Testis (tissue), 3 donors: Measurements from ENCODE around the gene LRP1B. TPM values are rescaled to one million over a fixed set of nuclear protein-coding genes. Genes with fewer than 3 reads are reported as not detected.

ENCODE experiments used
- DNase-seq: peaks from one replicate; pipeline ENCODE4 v3.0.0-alpha.2; 2019
- H3K27ac ChIP-seq, 2 donors: fragments of 200-600 bp; sonication (generic); one replicate each; pipeline ENCODE4 v1.5.1; 2019
- H3K27me3 ChIP-seq: fragments of 200-600 bp; sonication (generic); one replicate; pipeline ENCODE4 v1.5.1; 2019
- H3K36me3 ChIP-seq: fragments of 200-600 bp; sonication (generic); one replicate; pipeline ENCODE4 v1.5.1; 2017; ENCODE audit warnings: low read depth; ENCODE audit errors: missing control alignments
- H3K4me1 ChIP-seq: fragments of 200-600 bp; sonication (generic); one replicate; pipeline ENCODE4 v1.5.1; 2019
- H3K4me3 ChIP-seq, 2 donors: fragments of 200-600 bp; sonication (generic); one replicate each; pipeline ENCODE4 v1.5.1; 2017 to 2019
- H3K9me3 ChIP-seq: fragments of 200-600 bp; sonication (generic); one replicate; pipeline ENCODE4 v1.5.1; 2017
- POLR2A ChIP-seq: fragments of 450-650 bp; IDR thresholded peaks from one replicate; pipeline ENCODE4 v1.6.1; 2017; ENCODE audit warnings: antibody characterized with exemption, mild to moderate bottlenecking, moderate library complexity
- WGBS, 2 donors: methylation state at CpG; one replicate each; pipeline ENCODE4 v1.1.5; 2018; 5-methylcytosine and 5-hydroxymethylcytosine counted together
- intact Hi-C: fragments of 100-400 bp; cut with DNase I; formaldehyde crosslinking; loops from one replicate; pipeline ENCODE4 v1.15.1; 2023; ENCODE audit warnings: low total_unique reads
- polyA plus RNA-seq: library from polyadenylated mRNA; stranded (reverse); fragments of 350-450 nt; fragmentation: Illumina TruSeq; extraction: RNeasy Lipid Tissue Mini Kit (QIAGEN cat#74804); gene quantifications from one replicate; pipeline ENCODE4 v1.2.3, GENCODE V29; 2014; ENCODE audit warnings: low read depth, low replicate concordance; ENCODE audit not compliant: insufficient read depth
- total RNA-seq, 2 donors: library from RNA; depleted of rRNA; stranded (reverse); fragments of >200 nt; gene quantifications; one replicate each; pipeline ENCODE4 v1.2.3, GENCODE V29; 2016
- TF ChIP-seq, protein P1 (sequence below), 3 experiments: fragments of 450-650 bp in 2 of 3; fragments of 200-600 bp in 1 of 3; sonication (generic) in 1 of 3; IDR thresholded peaks; one replicate each; pipeline ENCODE4 v1.5.1; 2016 to 2019; ENCODE audit warnings: antibody characterized with exemption in 3 of 3, mild to moderate bottlenecking in 2 of 3, moderate library complexity in 1 of 3

LRP1B gene
- total and polyA plus RNA-seq, 3 donors from 2014 or later: 0.79 to 1.9 (median 0.84) TPM

DNA sequence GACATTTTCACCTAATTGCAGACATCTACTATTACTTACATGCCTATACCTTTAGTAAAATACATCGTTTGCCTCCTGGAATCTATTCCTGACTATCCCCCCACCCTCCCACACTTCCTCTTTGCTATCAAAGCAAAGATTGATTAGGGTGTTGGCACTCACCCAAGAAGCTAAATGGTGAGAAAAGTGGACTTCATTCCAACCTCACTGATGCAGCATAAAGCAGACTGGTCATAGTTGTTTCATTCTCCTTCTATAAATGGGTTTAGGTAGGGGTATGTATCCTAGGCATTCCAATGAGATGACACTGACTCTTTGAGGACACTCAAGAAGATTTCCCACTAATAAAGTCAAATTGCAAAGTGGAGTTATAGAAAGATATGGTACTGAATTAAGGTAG lies 97.4 kb downstream of the LRP1B start:
- no peak for TF ChIP-seq POLR2A
- TF ChIP-seq, protein P1, sequence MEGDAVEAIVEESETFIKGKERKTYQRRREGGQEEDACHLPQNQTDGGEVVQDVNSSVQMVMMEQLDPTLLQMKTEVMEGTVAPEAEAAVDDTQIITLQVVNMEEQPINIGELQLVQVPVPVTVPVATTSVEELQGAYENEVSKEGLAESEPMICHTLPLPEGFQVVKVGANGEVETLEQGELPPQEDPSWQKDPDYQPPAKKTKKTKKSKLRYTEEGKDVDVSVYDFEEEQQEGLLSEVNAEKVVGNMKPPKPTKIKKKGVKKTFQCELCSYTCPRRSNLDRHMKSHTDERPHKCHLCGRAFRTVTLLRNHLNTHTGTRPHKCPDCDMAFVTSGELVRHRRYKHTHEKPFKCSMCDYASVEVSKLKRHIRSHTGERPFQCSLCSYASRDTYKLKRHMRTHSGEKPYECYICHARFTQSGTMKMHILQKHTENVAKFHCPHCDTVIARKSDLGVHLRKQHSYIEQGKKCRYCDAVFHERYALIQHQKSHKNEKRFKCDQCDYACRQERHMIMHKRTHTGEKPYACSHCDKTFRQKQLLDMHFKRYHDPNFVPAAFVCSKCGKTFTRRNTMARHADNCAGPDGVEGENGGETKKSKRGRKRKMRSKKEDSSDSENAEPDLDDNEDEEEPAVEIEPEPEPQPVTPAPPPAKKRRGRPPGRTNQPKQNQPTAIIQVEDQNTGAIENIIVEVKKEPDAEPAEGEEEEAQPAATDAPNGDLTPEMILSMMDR (IDR thresholded peaks at IDR 0.05): no peak
- Histone ChIP-seq H3K36me3 (no peaks in the 10 kb centered on the region), H3K9me3 (no peaks in the 10 kb centered on the region), H3K27ac (no peak overlapping the region), H3K4me3 (no peak overlapping the region), H3K4me1 (no peaks in the 10 kb centered on the region), H3K27me3 (no peaks in the 10 kb centered on the region)
- intact Hi-C loops: no loop called here
- 41 to 71% methylated on average over 1 of the region's 1 CpG for WGBS, 2 donors
- DNase-seq: no peak

DNA sequence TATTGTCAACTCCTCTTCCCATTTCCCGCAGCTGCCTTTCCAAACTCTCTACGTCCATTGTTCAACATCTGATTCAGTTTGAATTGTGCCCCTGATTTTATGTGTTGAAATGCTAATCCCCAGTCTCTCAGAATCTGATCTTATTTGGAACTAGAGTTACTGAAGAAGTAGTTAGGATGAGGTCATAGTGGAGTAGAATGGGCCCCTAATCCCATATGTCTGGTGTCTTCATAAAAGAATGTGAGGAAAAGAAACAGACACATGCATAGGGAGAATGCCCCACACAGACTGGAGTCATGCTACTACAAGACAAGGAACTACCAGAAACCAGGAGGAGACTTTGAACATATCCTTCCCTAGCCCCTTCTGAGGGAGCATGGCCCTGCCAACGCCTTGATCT lies 99.2 kb downstream of the LRP1B start:
- WGBS, 2 donors: 87 to 93% methylated on average over 3 of the region's 3 CpGs

DNA sequence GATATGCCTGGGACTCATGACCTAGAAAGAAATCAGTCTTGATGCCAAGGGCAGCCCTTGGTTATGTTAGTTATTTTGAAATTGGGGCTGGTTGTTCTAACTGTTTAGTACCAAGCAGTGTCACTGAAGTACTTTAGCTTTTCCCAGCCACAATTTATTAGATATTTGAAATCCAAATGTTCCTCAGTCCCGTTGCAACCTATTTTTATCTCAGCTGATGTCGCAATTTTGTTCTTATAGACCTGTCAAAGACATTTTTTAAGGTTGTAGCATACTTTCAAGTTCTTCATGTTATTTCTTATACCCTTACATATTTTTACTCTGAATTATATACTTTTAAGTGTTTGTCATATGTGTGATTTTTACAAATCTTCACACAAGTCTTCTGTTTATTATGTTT lies 100.1 kb downstream of the LRP1B start:
- no peak for DNase-seq
- intact Hi-C loops: no loop called here
- Histone ChIP-seq H3K27me3 (no peaks in the 10 kb centered on the region), H3K27ac (no peak overlapping the region), H3K4me1 (no peaks in the 10 kb centered on the region), H3K36me3 (no peaks in the 10 kb centered on the region), H3K4me3 (no peak overlapping the region), H3K9me3 (no peaks in the 10 kb centered on the region)
- TF ChIP-seq POLR2A: no peak
- TF ChIP-seq, protein P1 (IDR thresholded peaks at IDR 0.05): no peak
- WGBS, 2 donors: 77 to 78% methylated on average over 2 of the region's 2 CpGs

More for the DNA sequence above, 99.2 kb downstream of the LRP1B start:
- no peaks in the 10 kb centered on the region for H3K36me3 ChIP-seq
- DNase-seq: no peak
- H3K9me3 ChIP-seq: no peaks in the 10 kb centered on the region
- H3K4me3 ChIP-seq: no peak overlapping the region
- no peak for TF ChIP-seq POLR2A
- TF ChIP-seq, protein P1 (IDR thresholded peaks at IDR 0.05): no peak
- no peaks in the 10 kb centered on the region for H3K27me3 ChIP-seq
- intact Hi-C loops: no loop called here
- H3K4me1 ChIP-seq: no peaks in the 10 kb centered on the region
- no peak overlapping the region for H3K27ac ChIP-seq

DNA sequence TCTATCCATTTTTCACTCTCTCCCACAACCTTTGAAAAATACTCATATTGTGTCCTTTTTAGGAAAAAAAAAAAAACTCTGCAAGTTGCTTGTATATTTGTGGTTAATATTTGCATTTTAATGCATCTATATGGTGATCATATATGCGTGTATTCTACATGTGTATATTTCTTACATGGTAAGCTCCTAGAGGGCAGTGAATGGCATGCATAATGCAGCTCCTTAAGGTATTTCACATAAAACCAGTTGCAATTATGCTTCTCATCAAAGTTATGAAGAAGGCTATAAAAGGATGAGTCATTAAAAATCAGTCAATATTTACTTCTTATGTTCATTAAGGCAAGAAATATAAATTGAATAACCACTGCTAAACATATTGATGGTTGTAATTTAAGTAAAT lies 100.8 kb downstream of the LRP1B start:
- WGBS, 2 donors: 96 to 100% methylated on average over 1 of the region's 1 CpG
- no peaks in the 10 kb centered on the region for H3K36me3 ChIP-seq
- H3K4me1 ChIP-seq: no peaks in the 10 kb centered on the region
- DNase-seq: no peak
- intact Hi-C loops: no loop called here
- no peaks in the 10 kb centered on the region for H3K27me3 ChIP-seq
- no peaks in the 10 kb centered on the region for H3K9me3 ChIP-seq
- no peak overlapping the region for H3K27ac ChIP-seq
- H3K4me3 ChIP-seq: no peak overlapping the region
- TF ChIP-seq, protein P1 (IDR thresholded peaks at IDR 0.05): no peak
- no peak for TF ChIP-seq POLR2A

DNA sequence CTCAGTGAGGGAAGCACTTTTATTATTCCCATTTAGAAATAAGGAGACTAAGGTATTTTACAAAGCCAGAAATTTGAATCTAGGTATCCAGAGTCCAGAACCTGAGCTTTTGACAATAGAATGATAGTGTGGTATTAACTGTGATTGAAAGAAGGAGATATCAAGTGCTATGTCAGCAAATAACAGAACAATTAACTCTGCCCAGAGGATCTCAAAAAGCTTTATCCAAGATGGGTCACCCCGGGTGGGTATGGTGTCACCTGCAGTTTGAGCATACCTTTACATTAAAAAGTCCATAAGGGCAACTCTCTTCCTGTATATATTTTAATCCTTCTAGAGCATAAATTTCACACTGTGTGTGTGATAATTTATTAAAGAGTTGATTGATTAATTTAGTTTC lies 105.4 kb downstream of the LRP1B start:
- DNase-seq: no peak
- Histone ChIP-seq H3K9me3 (no peaks in the 10 kb centered on the region), H3K36me3 (no peaks in the 10 kb centered on the region), H3K4me1 (no peaks in the 10 kb centered on the region), H3K4me3 (no peak overlapping the region), H3K27me3 (no peaks in the 10 kb centered on the region), H3K27ac (no peak overlapping the region)
- WGBS, 2 donors: 78 to 82% methylated on average over 1 of the region's 1 CpG
- TF ChIP-seq POLR2A: no peak
- TF ChIP-seq, protein P1 (IDR thresholded peaks at IDR 0.05): no peak
- intact Hi-C loops: no loop called here
